ENCODE data around the gene USP54. TPM values are rescaled to one million over a fixed set of nuclear protein-coding genes. Genes with fewer than 3 reads are reported as not detected.
"Not testable (repeated sequence)": the region's sequence is repeated elsewhere in the genome, so short reads cannot be mapped to it uniquely, and the experiment has no call there.

USP54 gene
- total RNA-seq, 2 donors from 2014 or later: 9.3 to 18.1 TPM

DNA sequence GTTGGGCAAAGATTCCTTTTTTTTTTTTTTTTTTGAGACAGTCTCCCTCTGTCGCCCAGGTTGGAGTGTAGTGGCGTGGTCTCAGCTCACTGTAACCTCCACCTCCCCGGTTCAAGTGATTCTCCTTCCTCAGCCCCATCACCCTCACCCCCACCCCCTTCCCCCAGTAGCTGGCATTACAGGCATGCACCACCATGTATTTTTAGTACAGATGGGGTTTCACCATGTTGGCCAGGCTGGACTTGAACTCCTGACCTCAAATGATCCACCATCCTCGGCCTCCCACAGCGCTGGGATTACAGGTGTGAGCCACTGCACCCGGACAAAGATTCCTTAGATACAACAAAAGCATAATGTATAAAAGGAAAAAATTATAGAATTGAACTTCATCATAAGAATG is 12.2 kb downstream of the USP54 start:
- not testable (repeated sequence) for ATAC-seq; H3K27ac Mint-ChIP-seq; H3K9me3 Mint-ChIP-seq; H3K36me3 Mint-ChIP-seq; DNase-seq (ENCODE audit: low spot score); H3K27me3 Mint-ChIP-seq; H3K4me1 Mint-ChIP-seq (ENCODE audit: low read depth in 2 of 2); H3K4me3 Mint-ChIP-seq

DNA sequence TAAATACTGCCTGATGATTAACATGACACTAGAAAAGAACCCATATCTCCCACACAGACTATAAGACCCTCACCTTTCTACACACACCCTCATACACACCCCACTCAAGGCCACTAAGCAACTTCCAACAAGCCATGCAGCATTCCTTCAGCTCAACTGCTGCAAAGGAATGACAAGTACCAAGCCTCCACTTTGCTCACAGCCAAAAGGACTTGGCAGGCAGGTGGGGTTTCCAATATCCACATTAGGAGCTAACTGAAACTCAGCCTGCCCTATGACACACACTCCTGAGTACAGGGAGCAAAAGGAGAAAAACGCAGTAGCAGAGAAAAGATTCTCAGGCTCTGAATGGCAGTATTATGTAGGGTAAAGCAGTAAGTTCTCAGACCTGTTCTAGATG is 13.4 kb downstream of the USP54 start:
- DNase-seq (ENCODE audit: low spot score) (no peak), ATAC-seq (no peak)
- H3K27me3 Mint-ChIP-seq: no peaks in the 10 kb centered on the region
- H3K4me3 Mint-ChIP-seq: no peak overlapping the region
- peaks cover 0 to under 1% of the 10 kb centered on the region in 2 donors for H3K4me1 Mint-ChIP-seq (ENCODE audit: low read depth in 2 of 2)
- H3K9me3 Mint-ChIP-seq: no peaks in the 10 kb centered on the region
- no peaks in the 10 kb centered on the region for H3K36me3 Mint-ChIP-seq
- H3K27ac Mint-ChIP-seq: no peak overlapping the region

DNA sequence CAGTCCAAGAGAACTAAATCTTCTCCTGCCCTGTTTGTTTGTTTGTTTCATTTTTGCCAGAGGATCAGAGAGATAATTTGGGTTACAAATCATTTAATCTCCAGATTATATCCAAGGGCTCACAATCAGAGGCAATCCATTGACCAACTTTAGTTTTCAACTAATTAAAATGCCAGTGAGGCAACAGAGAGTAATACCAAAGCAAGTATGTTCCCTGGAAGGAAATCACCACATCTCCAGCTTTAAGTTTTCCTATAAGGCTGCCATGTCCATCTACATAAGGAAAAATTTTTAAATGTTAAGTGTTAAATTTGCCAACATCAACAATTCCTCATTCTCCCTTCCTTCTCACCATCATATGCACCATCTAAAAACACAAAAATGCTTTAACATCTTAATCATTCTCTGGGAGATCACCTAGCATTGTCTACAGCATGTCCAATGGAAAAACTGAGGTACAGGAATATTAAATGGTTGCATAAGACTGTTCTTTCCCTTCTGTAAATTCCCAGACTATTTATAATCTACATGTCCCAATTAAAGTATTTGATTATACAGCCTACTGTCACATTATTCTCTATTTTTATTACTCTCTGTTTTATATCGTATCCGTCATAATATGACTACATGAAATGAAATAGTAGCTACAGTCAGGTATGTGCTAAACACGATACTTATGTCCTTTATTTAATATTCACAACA is 14.1 kb downstream of the USP54 start:
- Mint-ChIP-seq H3K4me1 (ENCODE audit: low read depth in 2 of 2) (no peaks in the 10 kb centered on the region), H3K36me3 (no peaks in the 10 kb centered on the region), H3K9me3 (no peaks in the 10 kb centered on the region), H3K4me3 (no peak overlapping the region), H3K27me3 (no peaks in the 10 kb centered on the region), H3K27ac (no peak overlapping the region)
- ATAC-seq (no peak), DNase-seq (ENCODE audit: low spot score) (no peak)

- no peak overlapping the region for H3K27ac Mint-ChIP-seq
- DNase-seq (ENCODE audit: low spot score) (no peak), ATAC-seq (no peak)
- no peak overlapping the region for H3K4me3 Mint-ChIP-seq
- no peaks in the 10 kb centered on the region for H3K36me3 Mint-ChIP-seq
- no peaks in the 10 kb centered on the region for H3K4me1 Mint-ChIP-seq (ENCODE audit: low read depth in 2 of 2)
- no peaks in the 10 kb centered on the region for H3K9me3 Mint-ChIP-seq
- no peaks in the 10 kb centered on the region for H3K27me3 Mint-ChIP-seq
Measured at GRCh38 chr10:73576178-73576889, 14.8 kb downstream of the USP54 start.

- not testable (repeated sequence) for ATAC-seq; H3K27me3 Mint-ChIP-seq; H3K9me3 Mint-ChIP-seq; H3K27ac Mint-ChIP-seq; DNase-seq (ENCODE audit: low spot score); H3K4me1 Mint-ChIP-seq (ENCODE audit: low read depth in 2 of 2); H3K4me3 Mint-ChIP-seq; H3K36me3 Mint-ChIP-seq
Measured at GRCh38 chr10:73567025-73567424, 24.1 kb downstream of the USP54 start.

DNA sequence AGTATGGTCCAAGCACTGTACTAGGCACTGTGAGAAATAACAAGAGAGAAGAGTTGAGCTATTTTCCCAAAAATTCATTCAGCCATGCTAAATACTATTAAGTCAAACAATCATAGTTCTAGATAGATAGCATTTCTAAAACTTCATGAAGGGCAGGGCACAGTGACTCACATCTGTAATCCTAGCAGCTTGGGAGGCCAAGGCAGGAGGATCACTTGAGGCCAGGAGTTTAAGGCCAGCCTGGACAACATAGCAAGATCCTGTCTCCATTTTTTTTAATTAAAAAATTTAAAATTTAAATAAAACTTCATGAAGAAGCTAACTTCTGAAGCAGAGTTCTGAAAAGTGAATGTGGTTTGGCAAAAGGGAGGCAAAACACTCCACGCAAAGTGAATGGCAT is 29.9 kb downstream of the USP54 start:
- H3K36me3 Mint-ChIP-seq: no peaks in the 10 kb centered on the region
- no peak overlapping the region for H3K4me3 Mint-ChIP-seq
- H3K27me3 Mint-ChIP-seq: no peaks in the 10 kb centered on the region
- no peak overlapping the region for H3K27ac Mint-ChIP-seq
- ATAC-seq (no peak), DNase-seq (ENCODE audit: low spot score) (no peak)
- H3K9me3 Mint-ChIP-seq: no peaks in the 10 kb centered on the region
- H3K4me1 Mint-ChIP-seq (ENCODE audit: low read depth in 2 of 2): no peaks in the 10 kb centered on the region

- DNase-seq (ENCODE audit: low spot score): no peak
- Mint-ChIP-seq H3K4me1 (ENCODE audit: low read depth in 2 of 2) (no peaks in the 10 kb centered on the region), H3K36me3 (no peaks in the 10 kb centered on the region), H3K27ac (no peak overlapping the region), H3K9me3 (no peaks in the 10 kb centered on the region), H3K4me3 (no peak overlapping the region), H3K27me3 (no peaks in the 10 kb centered on the region)
- ATAC-seq: no peak
Measured at GRCh38 chr10:73559590-73559989, 31.6 kb downstream of the USP54 start.

DNA sequence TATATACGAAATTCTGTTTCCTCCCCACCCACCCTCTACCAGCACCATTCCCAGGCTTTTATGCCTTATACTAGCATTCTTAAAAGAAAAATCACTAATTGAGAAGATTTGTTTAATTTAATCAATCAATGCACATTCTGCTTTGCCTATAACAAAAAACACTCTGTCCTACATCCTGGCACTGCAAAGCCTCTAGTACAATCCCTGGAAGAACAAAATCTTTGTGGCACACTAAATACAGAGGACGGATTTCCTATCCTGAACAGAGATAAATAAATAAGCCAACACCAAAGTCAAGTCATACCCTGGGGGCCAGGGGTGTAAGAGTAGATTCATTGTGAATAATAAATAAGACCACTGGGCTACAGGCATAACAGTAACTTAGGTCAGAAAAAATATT is 34.3 kb downstream of the USP54 start:
- Mint-ChIP-seq H3K36me3 (no peaks in the 10 kb centered on the region), H3K27ac (no peak overlapping the region), H3K4me3 (no peak overlapping the region), H3K4me1 (ENCODE audit: low read depth in 2 of 2) (no peaks in the 10 kb centered on the region), H3K27me3 (no peaks in the 10 kb centered on the region), H3K9me3 (no peaks in the 10 kb centered on the region)
- ATAC-seq (no peak), DNase-seq (ENCODE audit: low spot score) (no peak)

GRCh38 chr10:73554721-73555120 is 36.4 kb downstream of the USP54 start:
- DNase-seq (ENCODE audit: low spot score) (no peak), ATAC-seq (no peak)
- Mint-ChIP-seq H3K27me3 (no peaks in the 10 kb centered on the region), H3K4me3 (no peak overlapping the region), H3K36me3 (no peaks in the 10 kb centered on the region), H3K9me3 (no peaks in the 10 kb centered on the region), H3K4me1 (ENCODE audit: low read depth in 2 of 2) (no peaks in the 10 kb centered on the region), H3K27ac (no peak overlapping the region)

- Mint-ChIP-seq H3K4me3 (no peak overlapping the region), H3K27ac (no peak overlapping the region), H3K4me1 (ENCODE audit: low read depth in 2 of 2) (no peaks in the 10 kb centered on the region), H3K27me3 (no peaks in the 10 kb centered on the region), H3K9me3 (no peaks in the 10 kb centered on the region), H3K36me3 (no peaks in the 10 kb centered on the region)
- no peak for ATAC-seq
- DNase-seq (ENCODE audit: low spot score): no peak
Measured at GRCh38 chr10:73553761-73554160, 37.4 kb downstream of the USP54 start.

DNA sequence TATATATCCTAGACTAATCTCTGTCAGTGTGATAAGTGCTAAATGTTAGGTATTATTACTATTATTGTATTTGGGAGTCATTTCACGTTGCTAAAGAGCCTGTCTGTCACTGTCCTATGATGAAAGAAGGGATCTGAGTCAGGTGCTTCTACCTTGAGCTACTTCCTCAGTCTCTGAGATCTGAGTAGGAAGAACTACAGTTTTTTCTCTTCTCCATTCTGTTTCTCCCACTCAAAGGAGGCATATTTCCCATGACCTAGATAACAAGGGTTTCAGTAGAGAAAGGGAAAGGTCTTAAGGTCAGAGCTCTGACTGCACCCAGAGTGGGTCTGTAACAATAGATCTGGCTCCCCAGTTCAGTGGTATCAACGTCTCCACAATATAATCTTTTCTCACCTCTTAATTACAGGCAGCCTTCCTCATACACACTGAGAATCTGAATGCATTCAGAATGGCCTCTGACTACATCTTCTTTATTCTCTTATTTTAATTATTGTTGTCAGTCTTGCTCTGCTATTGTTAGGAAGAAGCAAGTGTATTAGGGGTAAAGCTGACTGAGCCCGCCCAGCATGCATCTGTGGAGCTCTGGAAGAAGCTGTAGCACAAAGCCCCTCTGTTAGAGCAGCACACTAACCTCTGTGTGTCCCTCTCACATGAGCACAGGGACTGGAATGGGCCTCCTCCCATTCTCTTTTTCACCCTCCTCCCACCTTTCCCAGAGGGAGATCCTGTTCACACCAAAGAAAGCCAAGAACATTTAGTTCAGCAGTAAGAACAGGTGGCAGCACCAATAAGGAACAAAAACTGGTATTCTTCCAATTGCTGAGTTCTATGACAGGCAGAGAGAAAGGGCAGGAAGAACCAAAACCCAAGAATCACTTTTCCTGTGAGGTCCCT is 38.1 kb downstream of the USP54 start:
- DNase-seq (ENCODE audit: low spot score) (no peak), ATAC-seq (no peak)
- Mint-ChIP-seq H3K4me3 (no peak overlapping the region), H3K36me3 (no peaks in the 10 kb centered on the region), H3K27me3 (no peaks in the 10 kb centered on the region), H3K27ac (no peak overlapping the region), H3K4me1 (ENCODE audit: low read depth in 2 of 2) (no peaks in the 10 kb centered on the region), H3K9me3 (no peaks in the 10 kb centered on the region)

GRCh38 chr10:73551515-73551914 is 39.6 kb downstream of the USP54 start:
- Mint-ChIP-seq H3K27me3 (no peaks in the 10 kb centered on the region), H3K9me3 (no peaks in the 10 kb centered on the region), H3K4me3 (no peak overlapping the region), H3K4me1 (ENCODE audit: low read depth in 2 of 2) (no peaks in the 10 kb centered on the region), H3K36me3 (no peaks in the 10 kb centered on the region), H3K27ac (no peak overlapping the region)
- DNase-seq (ENCODE audit: low spot score) (no peak), ATAC-seq (no peak)

- H3K27me3 Mint-ChIP-seq: no peaks in the 10 kb centered on the region
- H3K9me3 Mint-ChIP-seq: no peaks in the 10 kb centered on the region
- ATAC-seq: no peak
Measured at GRCh38 chr10:73545357-73545756, 45.8 kb downstream of the USP54 start.

GRCh38 chr10:73537709-73538108 is 53.4 kb downstream of the USP54 start:
- H3K9me3 Mint-ChIP-seq: no peaks in the 10 kb centered on the region
- DNase-seq (ENCODE audit: low spot score) (no peak), ATAC-seq (no peak)
- no peaks in the 10 kb centered on the region for H3K27me3 Mint-ChIP-seq
- no peak overlapping the region for H3K4me3 Mint-ChIP-seq
- peaks cover 4 to 5% of the 10 kb centered on the region in 2 donors for H3K4me1 Mint-ChIP-seq (ENCODE audit: low read depth in 2 of 2)
- H3K27ac Mint-ChIP-seq: no peak overlapping the region
- no peaks in the 10 kb centered on the region for H3K36me3 Mint-ChIP-seq

More at GRCh38 chr10:73545357-73545756, 45.8 kb downstream of the USP54 start:
- Mint-ChIP-seq H3K36me3 (no peaks in the 10 kb centered on the region), H3K27ac (no peak overlapping the region), H3K4me3 (no peak overlapping the region), H3K4me1 (ENCODE audit: low read depth in 2 of 2) (no peaks in the 10 kb centered on the region)
- no peak for DNase-seq (ENCODE audit: low spot score)

All from natural killer cell treated with Interleukin-12 subunit alpha and Interleukin-12 subunit beta and Interleukin-15 and Interleukin-18, amount 100 ng/mL, for 72 hours (primary cell).